SK-MEL-5 (cell line): Measurements from ENCODE around the gene ACTN1. TPM values are rescaled to one million over a fixed set of nuclear protein-coding genes. Genes with fewer than 3 reads are reported as not detected.

Experiments used
- DNase-seq: peaks from one replicate; pipeline ENCODE4 v3.0.0-alpha.2; 2016; ENCODE audit warnings: low read depth, low spot score
- in situ Hi-C: cut with HindIII; loops from 2 replicates; pipeline ENCODE4 v1.10.0; 2016; ENCODE audit warnings: low sequenced_read_pairs, high pct_unique_total_duplicates, low pct_unique_long_range_greater_than_20kb
- small RNA-seq, 2 experiments: library from RNA; depleted of rRNA; stranded (forward); fragments of <200 nt; gene quantifications; one replicate each; pipeline ENCODE3, GENCODE V24; 2014
- total RNA-seq: library from RNA; depleted of rRNA; stranded (reverse); fragments of >200 nt; shearing (Covaris generic); gene quantifications from 2 replicates; pipeline ENCODE4 v1.2.3, GENCODE V29; 2014; rRNA removed

ACTN1 gene
- total RNA-seq, 1 experiment from 2014 or later: 34.2 TPM

DNA sequence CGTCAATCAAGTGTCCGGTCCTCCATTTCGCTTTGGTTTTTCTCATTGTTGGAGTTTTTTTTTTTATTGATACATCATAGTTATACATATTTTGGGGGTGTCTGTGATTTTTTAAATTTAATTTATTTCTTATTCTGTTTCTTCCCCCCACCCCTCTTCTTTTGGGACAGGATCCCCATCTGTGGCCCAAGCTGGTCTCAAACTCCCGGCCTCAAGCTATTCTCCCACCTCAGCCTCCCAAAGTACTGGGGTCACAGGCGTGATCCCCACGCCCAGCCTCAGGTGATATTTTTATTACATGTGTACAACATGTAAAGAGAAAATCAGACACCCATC, 134.9 kb downstream of the ACTN1 start:
- DNase-seq: no peak
- in situ Hi-C loops: no loop called here

GRCh38 chr14:68843471-68844209, 135.5 kb downstream of the ACTN1 start:
- in situ Hi-C loops: no loop called here
- DNase-seq: peak; percentile 64

DNA sequence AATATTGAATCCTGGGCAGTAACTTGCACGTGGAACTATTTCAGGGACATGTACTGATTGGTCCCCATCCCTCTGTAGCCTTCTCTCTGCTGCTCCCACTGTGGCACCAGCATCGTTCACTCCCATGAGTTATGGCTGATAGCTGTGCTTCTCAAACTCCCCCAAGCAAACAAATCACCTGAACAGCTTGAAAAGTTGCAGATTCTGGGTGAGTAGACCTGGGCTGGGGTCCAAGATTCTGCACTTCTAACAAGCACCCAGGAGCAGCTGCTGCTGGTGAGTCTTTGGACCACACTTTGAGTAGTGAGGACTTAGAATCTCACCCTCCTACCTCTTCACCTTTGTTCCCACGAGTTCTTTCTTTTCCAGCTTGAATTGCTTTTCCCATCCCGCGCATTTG, 136.8 kb downstream of the ACTN1 start:
- no peak for DNase-seq
- in situ Hi-C loops: no loop called here

DNA sequence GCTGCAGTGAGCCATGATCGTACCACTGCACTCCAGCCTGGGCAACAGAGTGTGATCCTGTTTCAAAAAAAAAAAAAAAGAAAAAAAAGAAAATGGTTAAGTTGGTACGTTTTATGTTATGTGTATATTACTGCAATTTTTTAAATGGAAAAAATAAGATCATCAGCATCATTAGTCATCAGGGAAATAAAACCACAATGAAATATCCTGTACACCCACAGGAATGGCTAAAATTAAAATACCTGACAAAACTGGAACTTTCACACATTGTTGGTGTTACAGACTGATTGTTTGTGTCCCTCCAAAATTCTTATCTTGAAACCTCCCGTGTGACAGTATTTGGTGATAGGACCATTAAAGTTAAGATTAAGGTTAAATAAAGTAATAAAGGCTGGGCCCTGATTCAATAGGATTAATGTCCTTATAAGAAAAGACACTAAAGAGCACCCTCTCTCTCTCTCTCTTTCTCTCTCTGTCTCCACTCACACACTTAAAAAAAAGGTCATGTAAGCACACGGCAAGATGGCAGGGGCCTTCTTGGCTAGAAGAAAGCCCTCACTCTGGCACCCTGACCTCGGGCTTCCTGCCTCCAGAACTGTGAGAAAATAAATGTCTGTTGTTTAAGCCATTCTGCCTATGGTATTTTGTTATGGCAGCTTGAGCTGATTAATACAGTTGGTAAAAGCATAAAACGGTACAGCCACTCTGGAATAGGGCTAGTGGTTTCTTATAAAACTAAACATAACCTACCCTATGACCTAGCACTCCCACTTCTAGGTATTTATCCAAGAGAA, 137.9 kb downstream of the ACTN1 start:
- in situ Hi-C loops: no loop called here
- DNase-seq: no peak

GRCh38 chr14:68840454-68840853, 138.6 kb downstream of the ACTN1 start:
- in situ Hi-C loops: no loop called here
- no peak for DNase-seq

GRCh38 chr14:68836082-68836481, 143.0 kb downstream of the ACTN1 start:
- no peak for DNase-seq
- in situ Hi-C loops: no loop called here

GRCh38 chr14:68834816-68835215, 144.3 kb downstream of the ACTN1 start:
- in situ Hi-C loops: no loop called here
- DNase-seq: no peak

DNA sequence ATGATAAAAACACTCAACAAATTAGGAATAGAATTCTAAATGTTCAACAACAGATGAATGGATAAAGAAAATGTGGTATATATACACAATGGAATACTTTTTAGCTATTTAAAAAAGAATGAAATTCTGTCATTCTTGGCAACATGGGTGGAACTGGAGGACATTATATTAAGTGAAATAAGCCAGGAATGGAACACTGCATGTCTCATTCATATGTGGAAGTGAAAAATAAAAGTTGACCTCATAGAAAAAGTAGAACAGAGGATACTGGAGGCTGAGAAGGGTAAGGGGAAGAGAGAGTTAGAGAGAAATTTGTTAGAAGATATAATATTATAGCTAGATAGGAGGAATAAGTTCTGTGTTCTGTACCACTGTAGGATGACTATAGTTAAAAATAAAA, 150.4 kb downstream of the ACTN1 start:
- DNase-seq: no peak
- in situ Hi-C loops: no loop called here

- no peak for DNase-seq
- in situ Hi-C loops: no loop called here
Measured at GRCh38 chr14:68825729-68826128, 153.4 kb downstream of the ACTN1 start.

GRCh38 chr14:68824517-68825347, 154.4 kb downstream of the ACTN1 start:
- in situ Hi-C loops: no loop called here
- peak; percentile 90 for DNase-seq

GRCh38 chr14:68824207-68824516, 154.9 kb downstream of the ACTN1 start:
- no peak for DNase-seq
- in situ Hi-C loops: no loop called here

Small RNAs within 50 kb of the gene (small RNA-seq; reads per million reads assigned to genes)
- gene BANF1P1 (0 reads per million in 2 experiments), gene HMGN1P3 (0 reads per million in 2 experiments), gene RPS29P1 (0 reads per million in 2 experiments)

Other genes with a start within 250 kb of the ACTN1 start
- gene ZFP36L1, start 186.2 kb downstream of the ACTN1 start, total RNA-seq: 7.8 and 9.0 TPM in 2 replicates
- 13.6 and 18.4 TPM in 2 replicates for gene DCAF5, start 173.8 kb upstream of the ACTN1 start, total RNA-seq
- gene EXD2, start 212.2 kb upstream of the ACTN1 start, total RNA-seq: 16.7 and 17.4 TPM in 2 replicates